ENCODE data around the gene THADA.

The THADA gene

DNA sequence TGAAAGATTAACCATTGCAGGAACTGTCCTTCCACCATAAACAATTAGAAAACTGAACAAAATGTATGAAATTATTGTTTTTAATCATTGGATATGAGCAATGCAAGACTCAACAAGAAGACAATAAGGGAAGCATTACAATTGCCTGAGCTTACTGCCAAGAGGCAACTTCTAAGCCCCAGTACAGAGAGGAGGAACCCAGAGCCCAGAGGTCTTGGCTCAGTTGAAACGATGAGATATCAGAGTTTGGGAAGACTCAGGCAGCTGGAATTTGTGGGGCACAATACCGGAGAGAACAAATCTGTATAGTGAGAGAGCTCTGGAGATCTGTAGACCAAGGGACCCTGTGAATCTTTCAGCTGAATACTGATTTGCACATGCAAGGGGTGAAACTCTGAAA lies 288.8 kb downstream of the THADA start:
- DNase-seq (ENCODE audit: low read depth in 1 of 2, low spot score in 1 of 2), result no peak
- TF ChIP-seq POLR2AphosphoS5 (IDR thresholded peaks at IDR 0.05; ENCODE audit: low read depth), result no peak
- TF ChIP-seq, protein P1, sequence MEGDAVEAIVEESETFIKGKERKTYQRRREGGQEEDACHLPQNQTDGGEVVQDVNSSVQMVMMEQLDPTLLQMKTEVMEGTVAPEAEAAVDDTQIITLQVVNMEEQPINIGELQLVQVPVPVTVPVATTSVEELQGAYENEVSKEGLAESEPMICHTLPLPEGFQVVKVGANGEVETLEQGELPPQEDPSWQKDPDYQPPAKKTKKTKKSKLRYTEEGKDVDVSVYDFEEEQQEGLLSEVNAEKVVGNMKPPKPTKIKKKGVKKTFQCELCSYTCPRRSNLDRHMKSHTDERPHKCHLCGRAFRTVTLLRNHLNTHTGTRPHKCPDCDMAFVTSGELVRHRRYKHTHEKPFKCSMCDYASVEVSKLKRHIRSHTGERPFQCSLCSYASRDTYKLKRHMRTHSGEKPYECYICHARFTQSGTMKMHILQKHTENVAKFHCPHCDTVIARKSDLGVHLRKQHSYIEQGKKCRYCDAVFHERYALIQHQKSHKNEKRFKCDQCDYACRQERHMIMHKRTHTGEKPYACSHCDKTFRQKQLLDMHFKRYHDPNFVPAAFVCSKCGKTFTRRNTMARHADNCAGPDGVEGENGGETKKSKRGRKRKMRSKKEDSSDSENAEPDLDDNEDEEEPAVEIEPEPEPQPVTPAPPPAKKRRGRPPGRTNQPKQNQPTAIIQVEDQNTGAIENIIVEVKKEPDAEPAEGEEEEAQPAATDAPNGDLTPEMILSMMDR (IDR thresholded peaks at IDR 0.05; ENCODE audit: insufficient read depth, low read length), result no peak
- TF ChIP-seq, protein P2, sequence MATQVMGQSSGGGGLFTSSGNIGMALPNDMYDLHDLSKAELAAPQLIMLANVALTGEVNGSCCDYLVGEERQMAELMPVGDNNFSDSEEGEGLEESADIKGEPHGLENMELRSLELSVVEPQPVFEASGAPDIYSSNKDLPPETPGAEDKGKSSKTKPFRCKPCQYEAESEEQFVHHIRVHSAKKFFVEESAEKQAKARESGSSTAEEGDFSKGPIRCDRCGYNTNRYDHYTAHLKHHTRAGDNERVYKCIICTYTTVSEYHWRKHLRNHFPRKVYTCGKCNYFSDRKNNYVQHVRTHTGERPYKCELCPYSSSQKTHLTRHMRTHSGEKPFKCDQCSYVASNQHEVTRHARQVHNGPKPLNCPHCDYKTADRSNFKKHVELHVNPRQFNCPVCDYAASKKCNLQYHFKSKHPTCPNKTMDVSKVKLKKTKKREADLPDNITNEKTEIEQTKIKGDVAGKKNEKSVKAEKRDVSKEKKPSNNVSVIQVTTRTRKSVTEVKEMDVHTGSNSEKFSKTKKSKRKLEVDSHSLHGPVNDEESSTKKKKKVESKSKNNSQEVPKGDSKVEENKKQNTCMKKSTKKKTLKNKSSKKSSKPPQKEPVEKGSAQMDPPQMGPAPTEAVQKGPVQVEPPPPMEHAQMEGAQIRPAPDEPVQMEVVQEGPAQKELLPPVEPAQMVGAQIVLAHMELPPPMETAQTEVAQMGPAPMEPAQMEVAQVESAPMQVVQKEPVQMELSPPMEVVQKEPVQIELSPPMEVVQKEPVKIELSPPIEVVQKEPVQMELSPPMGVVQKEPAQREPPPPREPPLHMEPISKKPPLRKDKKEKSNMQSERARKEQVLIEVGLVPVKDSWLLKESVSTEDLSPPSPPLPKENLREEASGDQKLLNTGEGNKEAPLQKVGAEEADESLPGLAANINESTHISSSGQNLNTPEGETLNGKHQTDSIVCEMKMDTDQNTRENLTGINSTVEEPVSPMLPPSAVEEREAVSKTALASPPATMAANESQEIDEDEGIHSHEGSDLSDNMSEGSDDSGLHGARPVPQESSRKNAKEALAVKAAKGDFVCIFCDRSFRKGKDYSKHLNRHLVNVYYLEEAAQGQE (IDR thresholded peaks at IDR 0.05; ENCODE audit: insufficient replicate concordance, low read depth), result no peak
- no peak for TF ChIP-seq SPI1 (IDR thresholded peaks at IDR 0.05; ENCODE audit: borderline replicate concordance, low read depth)
- TF ChIP-seq GABPA (IDR thresholded peaks at IDR 0.05; ENCODE audit: low read depth), result no peak
- Histone ChIP-seq H3K27me3 (ENCODE audit: insufficient read depth, poor library complexity, severe bottlenecking) (no peaks in the 10 kb centered on the region), H3K27ac (replicated peaks) (no peak overlapping the region), H3K4me3 (replicated peaks; ENCODE audit: insufficient read depth, low read length) (no peak overlapping the region)

DNA sequence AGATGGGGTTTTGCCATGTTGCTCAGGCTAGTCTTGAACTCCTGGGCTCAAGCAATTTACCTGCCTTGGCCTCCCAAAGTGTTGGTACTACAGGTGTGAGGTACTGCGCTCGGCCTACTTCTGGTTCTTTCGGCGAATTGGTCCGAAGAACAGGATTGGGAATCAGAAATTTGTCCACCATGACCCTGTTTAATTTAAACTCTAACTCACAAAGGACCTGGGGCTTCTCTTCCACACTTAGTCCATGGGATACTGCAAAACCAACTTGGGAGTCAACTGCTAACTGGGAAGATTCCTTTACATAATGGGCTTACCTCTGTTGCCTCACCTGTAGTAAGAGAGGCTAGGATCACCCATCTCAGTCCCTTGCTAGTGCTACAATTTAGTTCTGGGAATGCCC lies 289.6 kb downstream of the THADA start:
- TF ChIP-seq, protein P1 (IDR thresholded peaks at IDR 0.05; ENCODE audit: insufficient read depth, low read length), result no peak
- TF ChIP-seq GABPA (IDR thresholded peaks at IDR 0.05; ENCODE audit: low read depth) (no peak), POLR2AphosphoS5 (IDR thresholded peaks at IDR 0.05; ENCODE audit: low read depth) (no peak), SPI1 (IDR thresholded peaks at IDR 0.05; ENCODE audit: borderline replicate concordance, low read depth) (no peak)
- TF ChIP-seq, protein P2 (IDR thresholded peaks at IDR 0.05; ENCODE audit: insufficient replicate concordance, low read depth), result no peak
- no peak overlapping the region for H3K27ac ChIP-seq (replicated peaks)

GRCh38 chr2:43305517-43305916 lies 290.3 kb downstream of the THADA start:
- TF ChIP-seq, protein P2 (IDR thresholded peaks at IDR 0.05; ENCODE audit: insufficient replicate concordance, low read depth), result no peak
- no peak for TF ChIP-seq POLR2AphosphoS5 (IDR thresholded peaks at IDR 0.05; ENCODE audit: low read depth)
- no peak for TF ChIP-seq GABPA (IDR thresholded peaks at IDR 0.05; ENCODE audit: low read depth)
- no peak for TF ChIP-seq SPI1 (IDR thresholded peaks at IDR 0.05; ENCODE audit: borderline replicate concordance, low read depth)
- TF ChIP-seq, protein P1 (IDR thresholded peaks at IDR 0.05; ENCODE audit: insufficient read depth, low read length), result no peak
- Histone ChIP-seq H3K4me3 (replicated peaks; ENCODE audit: insufficient read depth, low read length) (no peak overlapping the region), H3K27me3 (ENCODE audit: insufficient read depth, poor library complexity, severe bottlenecking) (no peaks in the 10 kb centered on the region), H3K27ac (replicated peaks) (no peak overlapping the region)
- DNase-seq (ENCODE audit: low read depth in 1 of 2, low spot score in 1 of 2), result no peak

More for the DNA sequence above, 289.6 kb downstream of the THADA start:
- Histone ChIP-seq H3K4me3 (replicated peaks; ENCODE audit: insufficient read depth, low read length) (no peak overlapping the region), H3K27me3 (ENCODE audit: insufficient read depth, poor library complexity, severe bottlenecking) (no peaks in the 10 kb centered on the region)
- DNase-seq (ENCODE audit: low read depth in 1 of 2, low spot score in 1 of 2), result no peak

All from HL-60 (cell line).